ENCODE results near the gene APOL2. TPM values are rescaled to one million over a fixed set of nuclear protein-coding genes. Genes with fewer than 3 reads are reported as not detected.

The APOL2 gene
- total RNA-seq, 1 donor from 2014 or later: 63.8 TPM

DNA sequence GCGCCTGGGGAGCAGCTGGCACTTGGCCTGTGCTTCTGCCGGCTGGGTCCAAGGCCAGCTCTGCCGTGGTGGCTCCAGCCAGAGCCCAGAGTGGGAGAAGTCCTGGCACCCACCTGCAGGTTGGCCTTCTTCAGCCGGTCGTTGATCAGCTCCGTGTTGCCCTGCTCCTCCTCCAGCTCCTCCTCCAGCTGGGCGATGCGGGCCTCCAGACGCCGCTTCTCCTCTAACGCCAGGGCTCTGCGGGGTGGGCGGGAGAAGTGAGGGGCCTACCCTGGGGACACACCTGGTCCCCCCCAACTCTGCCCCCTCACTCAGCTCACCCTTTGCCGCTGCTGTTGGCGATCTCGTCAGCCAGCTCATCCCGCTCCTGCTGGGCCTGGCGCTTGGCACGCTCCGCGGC, 46.2 kb upstream of the APOL2 start:
- Histone ChIP-seq H3K9me3 (no peaks in the 10 kb centered on the region), H3K4me1 (no peaks in the 10 kb centered on the region), H3K4me3 (no peak overlapping the region), H3K27me3 (no peaks in the 10 kb centered on the region), H3K36me3 (peaks cover 5 to 92% of the 10 kb centered on the region in 2 donors), H3K27ac (peak overlapping the region; percentile 73)
- DNase-seq (ENCODE audit: extremely low spot score in 2 of 2): no peak
- TF ChIP-seq, protein P1, sequence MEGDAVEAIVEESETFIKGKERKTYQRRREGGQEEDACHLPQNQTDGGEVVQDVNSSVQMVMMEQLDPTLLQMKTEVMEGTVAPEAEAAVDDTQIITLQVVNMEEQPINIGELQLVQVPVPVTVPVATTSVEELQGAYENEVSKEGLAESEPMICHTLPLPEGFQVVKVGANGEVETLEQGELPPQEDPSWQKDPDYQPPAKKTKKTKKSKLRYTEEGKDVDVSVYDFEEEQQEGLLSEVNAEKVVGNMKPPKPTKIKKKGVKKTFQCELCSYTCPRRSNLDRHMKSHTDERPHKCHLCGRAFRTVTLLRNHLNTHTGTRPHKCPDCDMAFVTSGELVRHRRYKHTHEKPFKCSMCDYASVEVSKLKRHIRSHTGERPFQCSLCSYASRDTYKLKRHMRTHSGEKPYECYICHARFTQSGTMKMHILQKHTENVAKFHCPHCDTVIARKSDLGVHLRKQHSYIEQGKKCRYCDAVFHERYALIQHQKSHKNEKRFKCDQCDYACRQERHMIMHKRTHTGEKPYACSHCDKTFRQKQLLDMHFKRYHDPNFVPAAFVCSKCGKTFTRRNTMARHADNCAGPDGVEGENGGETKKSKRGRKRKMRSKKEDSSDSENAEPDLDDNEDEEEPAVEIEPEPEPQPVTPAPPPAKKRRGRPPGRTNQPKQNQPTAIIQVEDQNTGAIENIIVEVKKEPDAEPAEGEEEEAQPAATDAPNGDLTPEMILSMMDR (IDR thresholded peaks at IDR 0.05): no peak
- TF ChIP-seq POLR2A (IDR thresholded peaks at IDR 0.05): no peak
- intact Hi-C loops (cut with DNase I): loop anchor here (10.0 kb wide), 1 partner anchor 91 kb away; no protein-coding TSS in a partner anchor

DNA sequence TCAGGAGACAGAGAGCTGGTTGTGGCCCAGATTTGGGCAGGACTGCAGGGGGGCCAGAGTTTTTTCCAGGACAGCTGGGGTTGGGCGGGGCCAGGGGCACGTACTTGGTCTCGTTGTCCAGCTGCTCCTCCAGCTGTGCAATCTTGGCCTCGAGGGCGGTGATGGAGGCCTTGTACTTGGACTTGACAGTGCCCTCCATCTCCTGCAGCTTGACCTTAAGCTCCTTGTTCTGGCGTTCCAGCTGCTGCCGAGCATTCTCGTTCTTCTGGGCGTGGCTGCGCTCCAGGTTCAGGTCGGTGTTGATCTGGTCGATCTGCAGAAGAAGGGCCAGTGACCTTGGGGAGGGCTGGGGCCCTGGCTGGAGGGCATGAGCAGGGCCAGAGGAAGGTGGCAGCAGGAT, 45.7 kb upstream of the APOL2 start:
- Histone ChIP-seq H3K9me3 (no peaks in the 10 kb centered on the region), H3K27me3 (no peaks in the 10 kb centered on the region), H3K36me3 (peaks cover 5 to 91% of the 10 kb centered on the region in 2 donors), H3K4me1 (no peaks in the 10 kb centered on the region), H3K27ac (peak overlapping the region; percentile 73), H3K4me3 (no peak overlapping the region)
- intact Hi-C loops (cut with DNase I): loop anchor here (10.0 kb wide), 1 partner anchor 90 kb away; no protein-coding TSS in a partner anchor
- no peak for DNase-seq (ENCODE audit: extremely low spot score in 2 of 2)
- TF ChIP-seq POLR2AphosphoS5 (IDR thresholded peaks at IDR 0.05; ENCODE audit: insufficient read depth in 1 of 2, low read depth in 1 of 2) (no peak), POLR2A (IDR thresholded peaks at IDR 0.05) (no peak)
- TF ChIP-seq, protein P1 (IDR thresholded peaks at IDR 0.05): no peak

DNA sequence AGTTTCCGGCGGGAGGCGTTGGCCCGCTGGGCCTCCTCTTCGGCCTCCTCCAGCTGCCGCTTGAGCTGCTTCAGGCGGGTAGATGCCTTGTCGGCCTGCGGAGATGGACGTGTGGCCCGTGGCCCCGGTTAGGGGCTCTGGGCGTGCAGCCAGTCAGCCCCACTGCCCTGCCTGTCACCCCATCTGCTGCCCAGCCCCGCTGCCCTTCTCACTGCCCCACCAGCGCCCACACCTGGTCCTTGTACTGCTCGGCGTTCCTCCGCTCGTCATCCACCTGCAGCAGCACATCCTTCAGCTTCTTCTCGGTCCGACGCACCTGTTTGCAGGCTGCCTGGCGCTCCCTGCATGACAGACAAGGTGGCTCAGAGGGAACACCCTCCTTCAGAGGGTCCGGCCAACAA, 44.8 kb upstream of the APOL2 start:
- no peaks in the 10 kb centered on the region for H3K27me3 ChIP-seq
- peaks cover 5 to 83% of the 10 kb centered on the region in 2 donors for H3K36me3 ChIP-seq
- TF ChIP-seq POLR2A (IDR thresholded peaks at IDR 0.05) (no peak), POLR2AphosphoS5 (IDR thresholded peaks at IDR 0.05; ENCODE audit: insufficient read depth in 1 of 2, low read depth in 1 of 2) (peak in 1 of 2 donors; percentile 11)
- no peak for DNase-seq (ENCODE audit: extremely low spot score in 2 of 2)
- H3K4me3 ChIP-seq: no peak overlapping the region
- no peaks in the 10 kb centered on the region for H3K9me3 ChIP-seq
- H3K27ac ChIP-seq: no peak overlapping the region
- no peaks in the 10 kb centered on the region for H3K4me1 ChIP-seq
- intact Hi-C loops (cut with DNase I): loop anchor here (10.0 kb wide), 1 partner anchor 89 kb away; no protein-coding TSS in a partner anchor

DNA sequence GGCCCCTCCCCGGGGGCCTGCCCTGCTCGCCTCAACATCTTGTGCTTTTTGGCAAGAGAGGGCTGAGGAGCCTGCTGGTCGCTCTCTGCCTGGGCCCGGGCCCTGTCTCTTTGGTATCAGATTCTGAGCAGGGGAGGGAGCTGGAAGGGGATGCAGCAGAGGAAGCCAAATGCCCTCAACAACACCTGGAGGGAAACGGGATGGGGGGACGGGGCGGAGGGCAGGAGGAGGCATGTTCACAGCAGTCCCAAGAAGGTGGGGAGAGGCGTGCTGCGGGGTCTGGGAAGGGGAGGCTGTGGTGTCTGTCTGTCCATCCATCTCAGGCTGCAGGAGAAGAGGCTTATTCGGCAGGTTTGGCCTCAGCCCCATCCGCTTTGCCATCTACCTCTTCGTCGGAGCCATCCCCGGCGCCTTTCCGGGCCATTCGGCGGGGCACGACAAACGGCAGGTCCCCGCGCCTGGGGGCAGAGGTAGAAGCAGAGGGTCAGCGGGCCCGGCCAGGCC, 43.1 kb upstream of the APOL2 start:
- Histone ChIP-seq H3K36me3 (peaks cover 0 to 65% of the 10 kb centered on the region in 2 donors), H3K4me1 (peaks cover 8% of the 10 kb centered on the region), H3K9me3 (no peaks in the 10 kb centered on the region), H3K27ac (no peak overlapping the region), H3K4me3 (no peak overlapping the region), H3K27me3 (no peaks in the 10 kb centered on the region)
- intact Hi-C loops (cut with DNase I): loop anchor here (10.0 kb wide), 1 partner anchor 88 kb away; no protein-coding TSS in a partner anchor
- no peak for DNase-seq (ENCODE audit: extremely low spot score in 2 of 2)
- TF ChIP-seq, protein P1 (IDR thresholded peaks at IDR 0.05): no peak
- TF ChIP-seq POLR2AphosphoS5 (IDR thresholded peaks at IDR 0.05; ENCODE audit: insufficient read depth in 1 of 2, low read depth in 1 of 2): no peak
- no peak for TF ChIP-seq POLR2A (IDR thresholded peaks at IDR 0.05)

DNA sequence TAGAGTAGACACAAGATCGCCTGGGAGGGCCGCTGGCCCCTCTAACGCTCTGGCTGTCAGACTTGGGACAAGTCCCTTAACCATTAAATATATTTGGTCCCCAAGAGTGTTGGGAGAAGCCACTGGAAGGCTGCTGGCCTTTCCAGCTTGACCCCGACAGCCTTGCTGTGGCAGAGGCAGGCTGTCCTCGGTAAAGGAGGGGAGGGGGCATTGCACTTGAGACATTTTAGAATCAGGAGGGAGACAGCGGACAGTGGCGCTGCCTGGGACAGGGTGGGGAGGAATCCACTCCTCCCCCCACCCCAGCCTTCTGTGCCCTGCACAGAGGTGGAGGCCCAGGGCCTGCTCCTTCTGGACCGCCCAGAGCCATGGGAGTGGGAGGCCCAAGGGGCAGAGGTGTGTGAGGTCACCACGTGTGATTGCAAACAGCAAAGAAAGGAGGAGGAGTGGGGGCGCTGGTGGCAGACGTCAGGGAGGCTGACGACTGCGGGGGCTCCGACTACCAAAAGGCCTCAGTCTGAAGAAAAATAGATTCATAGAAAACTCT, 42.5 kb upstream of the APOL2 start:
- H3K27ac ChIP-seq: no peak overlapping the region
- H3K36me3 ChIP-seq: peaks cover 0 to 60% of the 10 kb centered on the region in 2 donors
- no peaks in the 10 kb centered on the region for H3K9me3 ChIP-seq
- intact Hi-C loops (cut with DNase I): loop anchor here (10.0 kb wide), 1 partner anchor 87 kb away; no protein-coding TSS in a partner anchor
- DNase-seq (ENCODE audit: extremely low spot score in 2 of 2): no peak
- H3K4me1 ChIP-seq: peaks cover 8% of the 10 kb centered on the region
- H3K27me3 ChIP-seq: no peaks in the 10 kb centered on the region
- no peak overlapping the region for H3K4me3 ChIP-seq
- TF ChIP-seq, protein P1 (IDR thresholded peaks at IDR 0.05): no peak
- TF ChIP-seq POLR2A (IDR thresholded peaks at IDR 0.05): no peak
- peak in 1 of 2 donors; percentile 39 for TF ChIP-seq POLR2AphosphoS5 (IDR thresholded peaks at IDR 0.05; ENCODE audit: insufficient read depth in 1 of 2, low read depth in 1 of 2)
